ENCODE measurements around the gene RUFY3.

DNA sequence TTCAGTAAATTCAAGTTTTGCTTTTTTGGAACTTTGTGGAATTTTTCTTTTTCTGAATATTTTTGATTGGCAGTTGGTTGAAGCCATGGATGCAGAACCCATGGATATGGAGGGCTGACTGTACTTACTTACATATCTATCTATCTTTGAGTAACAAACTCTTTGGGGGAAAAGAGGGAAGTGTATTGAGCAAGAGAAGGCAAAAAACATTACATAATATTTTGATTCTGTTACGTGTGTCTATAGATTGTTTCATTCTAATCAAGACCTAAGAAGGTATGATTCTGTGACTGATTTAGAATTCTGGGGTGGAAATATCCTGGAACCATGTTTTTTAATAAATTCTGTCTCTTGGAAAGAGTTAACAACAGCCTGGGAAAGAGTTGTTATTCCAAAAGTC lies 86.4 kb downstream of the RUFY3 start:
- TF ChIP-seq, protein P1, sequence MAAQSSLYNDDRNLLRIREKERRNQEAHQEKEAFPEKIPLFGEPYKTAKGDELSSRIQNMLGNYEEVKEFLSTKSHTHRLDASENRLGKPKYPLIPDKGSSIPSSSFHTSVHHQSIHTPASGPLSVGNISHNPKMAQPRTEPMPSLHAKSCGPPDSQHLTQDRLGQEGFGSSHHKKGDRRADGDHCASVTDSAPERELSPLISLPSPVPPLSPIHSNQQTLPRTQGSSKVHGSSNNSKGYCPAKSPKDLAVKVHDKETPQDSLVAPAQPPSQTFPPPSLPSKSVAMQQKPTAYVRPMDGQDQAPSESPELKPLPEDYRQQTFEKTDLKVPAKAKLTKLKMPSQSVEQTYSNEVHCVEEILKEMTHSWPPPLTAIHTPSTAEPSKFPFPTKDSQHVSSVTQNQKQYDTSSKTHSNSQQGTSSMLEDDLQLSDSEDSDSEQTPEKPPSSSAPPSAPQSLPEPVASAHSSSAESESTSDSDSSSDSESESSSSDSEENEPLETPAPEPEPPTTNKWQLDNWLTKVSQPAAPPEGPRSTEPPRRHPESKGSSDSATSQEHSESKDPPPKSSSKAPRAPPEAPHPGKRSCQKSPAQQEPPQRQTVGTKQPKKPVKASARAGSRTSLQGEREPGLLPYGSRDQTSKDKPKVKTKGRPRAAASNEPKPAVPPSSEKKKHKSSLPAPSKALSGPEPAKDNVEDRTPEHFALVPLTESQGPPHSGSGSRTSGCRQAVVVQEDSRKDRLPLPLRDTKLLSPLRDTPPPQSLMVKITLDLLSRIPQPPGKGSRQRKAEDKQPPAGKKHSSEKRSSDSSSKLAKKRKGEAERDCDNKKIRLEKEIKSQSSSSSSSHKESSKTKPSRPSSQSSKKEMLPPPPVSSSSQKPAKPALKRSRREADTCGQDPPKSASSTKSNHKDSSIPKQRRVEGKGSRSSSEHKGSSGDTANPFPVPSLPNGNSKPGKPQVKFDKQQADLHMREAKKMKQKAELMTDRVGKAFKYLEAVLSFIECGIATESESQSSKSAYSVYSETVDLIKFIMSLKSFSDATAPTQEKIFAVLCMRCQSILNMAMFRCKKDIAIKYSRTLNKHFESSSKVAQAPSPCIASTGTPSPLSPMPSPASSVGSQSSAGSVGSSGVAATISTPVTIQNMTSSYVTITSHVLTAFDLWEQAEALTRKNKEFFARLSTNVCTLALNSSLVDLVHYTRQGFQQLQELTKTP (IDR thresholded peaks at IDR 0.05; ENCODE audit: low read depth in 1 of 2, partially characterized antibody in 2 of 2): no peak
- TF ChIP-seq HNRNPK (IDR thresholded peaks at IDR 0.05; ENCODE audit: low read depth, low read length, poor library complexity, severe bottlenecking) (no peak), TBP (optimal IDR thresholded peaks at IDR 0.05; ENCODE audit: low read depth, low read length) (no peak), CHD2 (IDR thresholded peaks at IDR 0.05; ENCODE audit: low read depth, low read length) (no peak), MTA1 (IDR thresholded peaks at IDR 0.05; ENCODE audit: borderline replicate concordance) (no peak), TEAD4 (IDR thresholded peaks at IDR 0.05; ENCODE audit: low read length) (no peak), TEAD4 (CRISPR knock-in tag; IDR thresholded peaks at IDR 0.05; ENCODE audit: borderline replicate concordance) (no peak), KDM1A (IDR thresholded peaks at IDR 0.05) (no peak)
- TF ChIP-seq, protein P2, sequence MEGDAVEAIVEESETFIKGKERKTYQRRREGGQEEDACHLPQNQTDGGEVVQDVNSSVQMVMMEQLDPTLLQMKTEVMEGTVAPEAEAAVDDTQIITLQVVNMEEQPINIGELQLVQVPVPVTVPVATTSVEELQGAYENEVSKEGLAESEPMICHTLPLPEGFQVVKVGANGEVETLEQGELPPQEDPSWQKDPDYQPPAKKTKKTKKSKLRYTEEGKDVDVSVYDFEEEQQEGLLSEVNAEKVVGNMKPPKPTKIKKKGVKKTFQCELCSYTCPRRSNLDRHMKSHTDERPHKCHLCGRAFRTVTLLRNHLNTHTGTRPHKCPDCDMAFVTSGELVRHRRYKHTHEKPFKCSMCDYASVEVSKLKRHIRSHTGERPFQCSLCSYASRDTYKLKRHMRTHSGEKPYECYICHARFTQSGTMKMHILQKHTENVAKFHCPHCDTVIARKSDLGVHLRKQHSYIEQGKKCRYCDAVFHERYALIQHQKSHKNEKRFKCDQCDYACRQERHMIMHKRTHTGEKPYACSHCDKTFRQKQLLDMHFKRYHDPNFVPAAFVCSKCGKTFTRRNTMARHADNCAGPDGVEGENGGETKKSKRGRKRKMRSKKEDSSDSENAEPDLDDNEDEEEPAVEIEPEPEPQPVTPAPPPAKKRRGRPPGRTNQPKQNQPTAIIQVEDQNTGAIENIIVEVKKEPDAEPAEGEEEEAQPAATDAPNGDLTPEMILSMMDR (IDR thresholded peaks at IDR 0.05 in 2 of 3, conservative IDR thresholded peaks at IDR 0.05 in 1 of 3; ENCODE audit: insufficient read depth in 2 of 3, low read depth in 1 of 3, low read length in 3 of 3): no peak
- TF ChIP-seq, protein P3, sequence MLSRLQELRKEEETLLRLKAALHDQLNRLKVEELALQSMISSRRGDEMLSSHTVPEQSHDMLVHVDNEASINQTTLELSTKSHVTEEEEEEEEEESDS (CRISPR knock-in tag; IDR thresholded peaks at IDR 0.05): no peak

Data from K562 (cell line).